Measurements from ENCODE around the gene C2orf80. TPM values are rescaled to one million over a fixed set of nuclear protein-coding genes. Genes with fewer than 3 reads are reported as not detected.
"Not testable (repeated sequence)": the region's sequence is repeated elsewhere in the genome, so short reads cannot be mapped to it uniquely, and the experiment has no call there.

The C2orf80 gene
- total RNA-seq, 4 donors from 2014 or later = not detected

- no peak overlapping the region for H3K27ac ChIP-seq (replicated peaks in 1 of 4)
- peaks cover 0 to under 1% (median under 1%) of the 10 kb centered on the region in 4 donors for H3K4me1 ChIP-seq
- intact Hi-C loops (cut with DNase I) = no loop called here
- no peaks in the 10 kb centered on the region for H3K36me3 ChIP-seq
- 97% methylated on average over 3 of the region's 3 CpGs for WGBS
- H3K9me3 ChIP-seq = no peaks in the 10 kb centered on the region
- DNase-seq (ENCODE audit: extremely low spot score) = no peak
- TF ChIP-seq POLR2A (IDR thresholded peaks at IDR 0.05; ENCODE audit: low read depth) = no peak
- H3K27me3 ChIP-seq = peaks cover 0 to 6% (median 0%) of the 10 kb centered on the region in 4 donors
- no peak overlapping the region for H3K4me3 ChIP-seq
Measured at GRCh38 chr2:208118918-208119317, 70.9 kb downstream of the C2orf80 start.

- DNase-seq (ENCODE audit: extremely low spot score); H3K4me3 ChIP-seq; H3K27ac ChIP-seq (replicated peaks in 1 of 4); intact Hi-C loops (cut with DNase I); H3K4me1 ChIP-seq; H3K36me3 ChIP-seq; H3K9me3 ChIP-seq: not testable (repeated sequence)
- 93% methylated on average over 11 of the region's 11 CpGs for WGBS
- H3K27me3 ChIP-seq = peaks cover 0 to 13% (median 3%) of the 10 kb centered on the region in 4 donors
Measured at GRCh38 chr2:208117390-208117789, 72.4 kb downstream of the C2orf80 start.

Other genes with a start within 250 kb of the C2orf80 start
- gene PLEKHM3, start 164.5 kb downstream of the C2orf80 start, total RNA-seq = 10 to 100 TPM; 24.8 to 34.5 (median 31.1) TPM
- gene CRYGD, start 65.5 kb downstream of the C2orf80 start, total RNA-seq = not detected
- not detected for gene CRYGC, start 60.2 kb downstream of the C2orf80 start, total RNA-seq
- not detected for gene CRYGB, start 43.9 kb downstream of the C2orf80 start, total RNA-seq
- not detected for gene CRYGA, start 26.4 kb downstream of the C2orf80 start, total RNA-seq
- 10 to 100 TPM; 22.0 to 28.0 (median 24.8) TPM for gene IDH1, start 65.0 kb upstream of the C2orf80 start, total RNA-seq
- 10 to 100 TPM; 19.1 to 29.7 (median 22.8) TPM for gene PIKFYVE, start 76.2 kb upstream of the C2orf80 start, total RNA-seq
- gene PTH2R, start 216.8 kb upstream of the C2orf80 start, total RNA-seq = under 1 TPM in 1 of 4 donors, not detected in 3; 0.17 TPM